Hepatocyte (in vitro differentiated cells): Measurements from ENCODE around the gene DCUN1D2. TPM values are rescaled to one million over a fixed set of nuclear protein-coding genes. Genes with fewer than 3 reads are reported as not detected.

Experiments
- DNase-seq: peaks from one replicate; pipeline ENCODE4 v3.0.0-alpha.2; 2016; ENCODE audit warnings: low spot score
- H2AFZ ChIP-seq: fragments of 200-600 bp; sonication (generic); 2 replicates; pipeline ENCODE4 v1.6.0; 2016; ENCODE audit warnings: antibody characterized with exemption, mild to moderate bottlenecking
- H3K27ac ChIP-seq: fragments of 200-600 bp; sonication (generic); 2 replicates; pipeline ENCODE4 v1.5.1; 2016; ENCODE audit warnings: mild to moderate bottlenecking
- H3K27me3 ChIP-seq: fragments of 200-600 bp; sonication (generic); 2 replicates; pipeline ENCODE4 v1.6.1; 2016
- H3K36me3 ChIP-seq: fragments of 200-600 bp; sonication (generic); replicated peaks from 2 replicates; pipeline ENCODE4 v1.5.1; 2016; ENCODE audit warnings: low read depth; ENCODE audit not compliant: insufficient read depth
- H3K4me1 ChIP-seq: fragments of 200-600 bp; sonication (generic); 2 replicates; pipeline ENCODE4 v1.5.1; 2016; ENCODE audit warnings: mild to moderate bottlenecking, moderate library complexity; ENCODE audit not compliant: insufficient read depth
- H3K4me2 ChIP-seq: fragments of 200-600 bp; sonication (generic); 2 replicates; pipeline ENCODE4 v1.6.0; 2016
- H3K4me3 ChIP-seq: fragments of 200-600 bp; sonication (generic); 2 replicates; pipeline ENCODE4 v1.5.1; 2016; ENCODE audit warnings: mild to moderate bottlenecking
- H3K79me2 ChIP-seq: fragments of 200-600 bp; sonication (generic); 2 replicates; pipeline ENCODE4 v1.6.0; 2017; ENCODE audit warnings: mild to moderate bottlenecking
- H3K9me2 ChIP-seq: fragments of 200-600 bp; sonication (generic); replicated peaks from 2 replicates; pipeline ENCODE4 v1.6.0; 2017; ENCODE audit warnings: mild to moderate bottlenecking; ENCODE audit not compliant: insufficient read depth
- H3K9me3 ChIP-seq: fragments of 200-600 bp; sonication (generic); 2 replicates; pipeline ENCODE4 v1.5.1; 2016; ENCODE audit warnings: low read depth, mild to moderate bottlenecking
- H4K20me1 ChIP-seq: fragments of 200-600 bp; sonication (generic); 2 replicates; pipeline ENCODE4 v1.6.0; 2016; ENCODE audit warnings: mild to moderate bottlenecking; ENCODE audit not compliant: insufficient read depth, poor library complexity, severe bottlenecking
- CTCF ChIP-seq: fragments of 200-600 bp; sonication (generic); IDR thresholded peaks from 2 replicates; pipeline ENCODE4 v1.5.1; 2016; ENCODE audit warnings: antibody characterized with exemption, mild to moderate bottlenecking; ENCODE audit not compliant: poor library complexity
- EZH2 ChIP-seq: fragments of 200-600 bp; sonication (generic); IDR thresholded peaks from 2 replicates; pipeline ENCODE4 v1.6.1; 2016; ENCODE audit warnings: antibody characterized with exemption, mild to moderate bottlenecking, borderline replicate concordance
- EZH2phosphoT487 ChIP-seq: fragments of 200-600 bp; sonication (generic); IDR thresholded peaks from one replicate; pipeline ENCODE4 v1.6.1; 2018; ENCODE audit warnings: antibody characterized with exemption, mild to moderate bottlenecking, low read depth, moderate library complexity; ENCODE audit not compliant: unreplicated experiment, severe bottlenecking
- WGBS: methylation state at CpG from one replicate; pipeline ENCODE4 v1.1.6; 2016; ENCODE audit warnings: low lambda C conversion rate; ENCODE audit errors: missing lambda C conversion rate; 5-methylcytosine and 5-hydroxymethylcytosine counted together
- polyA plus RNA-seq: library from polyadenylated mRNA; unstranded; fragments of >200 nt; fragmentation: Nextera tagmentation; extraction: Ambion mirVana; gene quantifications from 2 replicates; pipeline ENCODE4 v1.2.1, GENCODE V29; 2016
- total RNA-seq: library from RNA; depleted of rRNA; stranded (reverse); fragments of >200 nt; gene quantifications from 2 replicates; pipeline ENCODE4 v1.2.3, GENCODE V29; 2014

The DCUN1D2 gene
- total and polyA plus RNA-seq, 2 experiments from 2014 or later, result 8.4 to 10.2 TPM

GRCh38 chr13:113475911-113476310 lies 14.6 kb downstream of the DCUN1D2 start:
- H3K9me2 ChIP-seq, result no peaks in the 10 kb centered on the region
- H2AFZ ChIP-seq, result no peak overlapping the region
- TF ChIP-seq EZH2 (no peak), CTCF (no peak), EZH2phosphoT487 (no peak)
- H3K4me2 ChIP-seq, result no peak overlapping the region
- no peaks in the 10 kb centered on the region for H3K9me3 ChIP-seq
- peaks cover 3% of the 10 kb centered on the region for H3K36me3 ChIP-seq
- no peaks in the 10 kb centered on the region for H3K4me1 ChIP-seq
- no peaks in the 10 kb centered on the region for H3K27me3 ChIP-seq
- no peak overlapping the region for H3K4me3 ChIP-seq
- no peak for DNase-seq
- H3K79me2 ChIP-seq, result peaks cover 3% of the 10 kb centered on the region
- H3K27ac ChIP-seq, result no peak overlapping the region
- 97% methylated on average over 12 of the region's 12 CpGs for WGBS
- no peaks in the 10 kb centered on the region for H4K20me1 ChIP-seq

DNA sequence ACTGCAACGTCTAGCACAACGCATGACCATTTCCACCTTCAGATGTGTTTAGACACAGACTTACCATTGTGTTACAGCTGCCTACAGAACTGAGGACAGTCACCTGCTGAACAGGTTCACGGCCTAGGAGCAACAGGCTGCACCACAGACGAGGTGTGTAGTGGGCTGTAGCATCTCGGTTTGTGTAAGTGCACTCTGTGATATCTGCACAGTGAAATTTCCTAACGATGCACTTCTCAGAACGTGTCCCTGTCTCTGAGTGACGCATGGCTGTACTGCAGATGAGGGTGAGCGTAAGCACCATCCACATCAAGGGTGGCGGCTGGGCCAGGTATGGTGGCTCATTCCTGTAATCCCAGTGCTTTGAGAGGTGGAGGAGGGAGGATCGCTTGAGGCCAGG lies 15.2 kb downstream of the DCUN1D2 start:
- no peak overlapping the region for H3K4me3 ChIP-seq
- TF ChIP-seq EZH2phosphoT487 (no peak), CTCF (no peak), EZH2 (no peak)
- H3K4me1 ChIP-seq, result no peaks in the 10 kb centered on the region
- H3K79me2 ChIP-seq, result no peaks in the 10 kb centered on the region
- no peaks in the 10 kb centered on the region for H3K9me2 ChIP-seq
- peaks cover 3% of the 10 kb centered on the region for H3K36me3 ChIP-seq
- no peaks in the 10 kb centered on the region for H3K27me3 ChIP-seq
- DNase-seq, result no peak
- no peaks in the 10 kb centered on the region for H3K9me3 ChIP-seq
- H3K27ac ChIP-seq, result no peak overlapping the region
- H4K20me1 ChIP-seq, result no peaks in the 10 kb centered on the region
- H3K4me2 ChIP-seq, result no peak overlapping the region
- H2AFZ ChIP-seq, result no peak overlapping the region
- 97% methylated on average over 11 of the region's 11 CpGs for WGBS

DNA sequence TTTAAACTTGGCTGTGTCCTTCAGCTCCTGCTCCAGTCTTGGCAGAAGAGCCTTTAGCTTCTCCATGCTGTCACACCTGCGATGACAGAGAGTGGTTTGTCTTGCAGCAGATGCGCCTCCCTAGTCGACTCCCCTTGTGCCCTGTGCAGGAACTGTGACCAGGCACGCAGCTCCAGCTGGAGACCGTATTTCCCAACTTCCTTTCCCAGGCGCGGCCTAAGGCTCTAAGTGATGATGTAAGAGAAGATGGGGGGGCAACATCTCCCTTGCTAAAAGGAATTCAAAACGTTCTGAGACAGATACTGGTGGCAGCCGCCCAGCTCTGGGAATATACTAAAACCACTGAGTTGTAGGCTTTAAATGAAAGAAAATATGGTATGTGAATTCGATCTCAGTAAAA lies 16.3 kb downstream of the DCUN1D2 start:
- WGBS, result 94% methylated on average over 10 of the region's 10 CpGs
- Histone ChIP-seq H3K79me2 (peaks cover 7% of the 10 kb centered on the region), H3K9me3 (no peaks in the 10 kb centered on the region), H4K20me1 (no peaks in the 10 kb centered on the region), H3K9me2 (no peaks in the 10 kb centered on the region), H3K36me3 (peaks cover 3% of the 10 kb centered on the region), H3K4me2 (no peak overlapping the region), H3K27me3 (no peaks in the 10 kb centered on the region), H3K27ac (no peak overlapping the region), H3K4me3 (no peak overlapping the region), H2AFZ (no peak overlapping the region), H3K4me1 (peaks cover 2% of the 10 kb centered on the region)
- no peak for TF ChIP-seq EZH2phosphoT487
- TF ChIP-seq CTCF, result no peak
- no peak for TF ChIP-seq EZH2
- no peak for DNase-seq
